Vagina (tissue), 2 donors: Measurements from ENCODE around the gene LGMN. TPM values are rescaled to one million over a fixed set of nuclear protein-coding genes. Genes with fewer than 3 reads are reported as not detected.
A peak's percentile ranks its signal among the peaks of the same experiment; 100 is the strongest.

Source experiments
- DNase-seq, 2 donors: peaks; one replicate each; pipeline ENCODE4 v3.0.0-alpha.2; 2017; ENCODE audit errors: extremely low spot score in 2 of 2
- H3K27ac ChIP-seq: fragments of 200-600 bp; sonication (generic); one replicate; pipeline ENCODE4 v1.5.1; 2019
- H3K27me3 ChIP-seq: fragments of 200-600 bp; sonication (generic); one replicate; pipeline ENCODE4 v1.5.1; 2019
- H3K36me3 ChIP-seq, 2 donors: fragments of 200-600 bp; sonication (generic); one replicate each; pipeline ENCODE4 v1.5.1; 2017 to 2019
- H3K4me1 ChIP-seq: fragments of 200-600 bp; sonication (generic); one replicate; pipeline ENCODE4 v1.5.1; 2019
- H3K4me3 ChIP-seq, 2 donors: fragments of 200-600 bp; sonication (generic); 1 replicate in 1 of 2; 2 replicates in 1 of 2; pipeline ENCODE4 v1.5.1; 2016 to 2019
- H3K9me3 ChIP-seq: fragments of 200-600 bp; sonication (generic); one replicate; pipeline ENCODE4 v1.5.1; 2019
- POLR2A ChIP-seq, 2 donors: fragments of 450-650 bp; IDR thresholded peaks; one replicate each; pipeline ENCODE4 v1.6.1; 2017; ENCODE audit warnings: antibody characterized with exemption in 2 of 2, mild to moderate bottlenecking in 2 of 2, moderate library complexity in 2 of 2
- POLR2AphosphoS5 ChIP-seq, 2 donors: sonication (generic); formaldehyde crosslinking; IDR thresholded peaks; one replicate each; pipeline ENCODE4 v1.9.0; 2017; ENCODE audit warnings: antibody characterized with exemption in 2 of 2, mild to moderate bottlenecking in 2 of 2, low read depth in 1 of 2; ENCODE audit not compliant: insufficient read depth in 1 of 2
- intact Hi-C: fragments of 100-400 bp; cut with DNase I; formaldehyde crosslinking; loops from one replicate; pipeline ENCODE4 v1.15.1; 2023
- total RNA-seq: library from RNA; depleted of rRNA; stranded (reverse); fragments of >200 nt; gene quantifications from one replicate; pipeline ENCODE4 v1.2.3, GENCODE V29; 2016
- TF ChIP-seq, protein P1 (sequence below), 3 experiments: fragments of 450-650 bp in 2 of 3; fragments of 200-600 bp in 1 of 3; sonication (generic) in 1 of 3; IDR thresholded peaks; one replicate each; pipeline ENCODE4 v1.5.1; 2017 to 2019; ENCODE audit warnings: antibody characterized with exemption in 3 of 3, mild to moderate bottlenecking in 2 of 3, moderate library complexity in 2 of 3

Gene LGMN
- total RNA-seq, 1 donor from 2014 or later = 61.6 TPM

DNA sequence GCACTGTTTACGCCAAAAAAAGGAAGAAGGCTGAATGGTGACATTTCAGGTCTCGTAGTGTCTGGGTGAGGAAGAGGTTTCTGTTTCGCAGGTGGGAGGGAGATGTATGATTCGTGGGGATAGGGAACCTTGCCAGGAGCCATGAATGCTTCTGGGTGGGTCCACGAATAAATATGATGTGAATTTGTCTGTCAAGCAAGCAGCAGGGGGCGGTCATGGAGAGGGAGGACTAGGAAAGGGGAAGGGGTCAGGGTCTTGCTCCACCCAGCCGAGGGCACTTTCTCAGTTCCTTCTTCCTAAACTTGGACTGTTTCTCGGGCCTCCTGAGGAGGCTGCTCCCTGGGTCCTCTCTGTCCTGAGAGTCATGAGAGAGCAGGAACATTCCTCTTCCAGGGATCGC lies 72.5 kb downstream of the LGMN start:
- H3K4me1 ChIP-seq = peaks cover 6% of the 10 kb centered on the region
- no peak overlapping the region for H3K27ac ChIP-seq
- DNase-seq = no peak
- intact Hi-C loops = no loop called here
- TF ChIP-seq POLR2AphosphoS5 (IDR thresholded peaks at IDR 0.05; ENCODE audit: insufficient read depth in 1 of 2, low read depth in 1 of 2) (no peak), POLR2A (IDR thresholded peaks at IDR 0.05) (no peak)
- TF ChIP-seq, protein P1, sequence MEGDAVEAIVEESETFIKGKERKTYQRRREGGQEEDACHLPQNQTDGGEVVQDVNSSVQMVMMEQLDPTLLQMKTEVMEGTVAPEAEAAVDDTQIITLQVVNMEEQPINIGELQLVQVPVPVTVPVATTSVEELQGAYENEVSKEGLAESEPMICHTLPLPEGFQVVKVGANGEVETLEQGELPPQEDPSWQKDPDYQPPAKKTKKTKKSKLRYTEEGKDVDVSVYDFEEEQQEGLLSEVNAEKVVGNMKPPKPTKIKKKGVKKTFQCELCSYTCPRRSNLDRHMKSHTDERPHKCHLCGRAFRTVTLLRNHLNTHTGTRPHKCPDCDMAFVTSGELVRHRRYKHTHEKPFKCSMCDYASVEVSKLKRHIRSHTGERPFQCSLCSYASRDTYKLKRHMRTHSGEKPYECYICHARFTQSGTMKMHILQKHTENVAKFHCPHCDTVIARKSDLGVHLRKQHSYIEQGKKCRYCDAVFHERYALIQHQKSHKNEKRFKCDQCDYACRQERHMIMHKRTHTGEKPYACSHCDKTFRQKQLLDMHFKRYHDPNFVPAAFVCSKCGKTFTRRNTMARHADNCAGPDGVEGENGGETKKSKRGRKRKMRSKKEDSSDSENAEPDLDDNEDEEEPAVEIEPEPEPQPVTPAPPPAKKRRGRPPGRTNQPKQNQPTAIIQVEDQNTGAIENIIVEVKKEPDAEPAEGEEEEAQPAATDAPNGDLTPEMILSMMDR (IDR thresholded peaks at IDR 0.05) = no peak
- H3K9me3 ChIP-seq = no peaks in the 10 kb centered on the region
- H3K36me3 ChIP-seq = peaks cover 0 to 9% of the 10 kb centered on the region in 2 donors
- no peaks in the 10 kb centered on the region for H3K27me3 ChIP-seq
- no peak overlapping the region for H3K4me3 ChIP-seq

DNA sequence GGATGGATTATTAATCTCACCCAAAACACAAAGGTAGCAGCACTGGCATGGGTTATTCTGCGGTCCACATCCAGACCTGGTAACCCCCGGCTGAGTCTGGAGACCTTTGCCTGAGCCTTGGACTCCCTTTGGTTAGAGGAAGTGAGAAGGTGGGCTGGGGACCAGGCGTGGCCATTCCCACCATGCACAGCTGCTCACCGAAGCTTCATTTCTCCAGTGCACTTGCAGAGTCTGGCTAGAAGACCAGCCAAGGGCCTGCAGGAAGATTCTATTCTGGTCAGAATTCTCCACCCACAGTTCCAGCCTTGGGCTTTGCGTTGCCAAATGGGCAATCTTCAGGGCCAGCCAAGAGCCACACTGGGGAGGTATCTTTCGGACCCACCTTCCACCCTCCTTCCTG lies 73.0 kb downstream of the LGMN start:
- no peak for DNase-seq
- peaks cover 3% of the 10 kb centered on the region for H3K4me1 ChIP-seq
- H3K27me3 ChIP-seq = no peaks in the 10 kb centered on the region
- TF ChIP-seq, protein P1 (IDR thresholded peaks at IDR 0.05) = no peak
- TF ChIP-seq POLR2AphosphoS5 (IDR thresholded peaks at IDR 0.05; ENCODE audit: insufficient read depth in 1 of 2, low read depth in 1 of 2) (no peak), POLR2A (IDR thresholded peaks at IDR 0.05) (no peak)
- no peaks in the 10 kb centered on the region for H3K9me3 ChIP-seq
- peaks cover 0 to 9% of the 10 kb centered on the region in 2 donors for H3K36me3 ChIP-seq
- intact Hi-C loops = no loop called here
- H3K4me3 ChIP-seq = no peak overlapping the region
- H3K27ac ChIP-seq = no peak overlapping the region

DNA sequence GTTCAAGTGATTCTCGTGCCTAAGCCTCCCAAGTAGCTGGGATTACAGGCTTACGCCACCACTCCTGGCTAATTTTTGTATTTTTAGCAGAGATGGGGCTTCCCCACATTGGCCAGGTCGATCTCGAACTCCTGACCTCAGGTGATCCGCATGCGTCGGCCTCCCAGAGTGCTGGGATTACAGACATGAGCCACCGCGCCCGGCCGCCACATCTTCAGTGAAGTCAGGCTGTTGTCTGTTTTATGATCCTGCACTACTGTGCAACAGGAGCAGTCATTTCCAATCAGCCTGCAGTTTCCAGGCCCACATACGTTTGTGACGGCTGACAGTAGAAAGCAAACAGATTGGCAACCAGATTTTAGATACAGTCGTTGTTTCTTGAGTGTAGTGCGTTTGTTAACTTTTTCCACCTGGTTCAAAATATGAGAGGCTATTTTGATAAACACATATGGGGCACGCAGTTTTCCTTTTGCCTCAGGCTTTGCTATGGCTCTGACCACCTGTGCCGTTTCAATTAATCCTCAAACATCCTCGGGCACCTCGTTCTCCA lies 74.8 kb downstream of the LGMN start:
- H3K4me3 ChIP-seq = no peak overlapping the region
- TF ChIP-seq, protein P1 (IDR thresholded peaks at IDR 0.05) = no peak
- no peak for TF ChIP-seq POLR2A (IDR thresholded peaks at IDR 0.05)
- TF ChIP-seq POLR2AphosphoS5 (IDR thresholded peaks at IDR 0.05; ENCODE audit: insufficient read depth in 1 of 2, low read depth in 1 of 2) = no peak
- peaks cover 11% of the 10 kb centered on the region for H3K4me1 ChIP-seq
- no peak overlapping the region for H3K27ac ChIP-seq
- intact Hi-C loops = no loop called here
- H3K27me3 ChIP-seq = no peaks in the 10 kb centered on the region
- H3K36me3 ChIP-seq = peaks cover 0 to 9% of the 10 kb centered on the region in 2 donors
- DNase-seq = no peak
- no peaks in the 10 kb centered on the region for H3K9me3 ChIP-seq

- no peak overlapping the region for H3K4me3 ChIP-seq
- no peaks in the 10 kb centered on the region for H3K9me3 ChIP-seq
- intact Hi-C loops = no loop called here
- H3K27me3 ChIP-seq = no peaks in the 10 kb centered on the region
- peaks cover 11% of the 10 kb centered on the region for H3K4me1 ChIP-seq
- no peak for DNase-seq
- no peaks in the 10 kb centered on the region for H3K36me3 ChIP-seq
- H3K27ac ChIP-seq = peak overlapping the region; percentile 17
- TF ChIP-seq POLR2A (IDR thresholded peaks at IDR 0.05) (no peak), POLR2AphosphoS5 (IDR thresholded peaks at IDR 0.05; ENCODE audit: insufficient read depth in 1 of 2, low read depth in 1 of 2) (no peak)
- TF ChIP-seq, protein P1 (IDR thresholded peaks at IDR 0.05) = no peak
Measured at GRCh38 chr14:92670643-92671366, 77.6 kb downstream of the LGMN start.

DNA sequence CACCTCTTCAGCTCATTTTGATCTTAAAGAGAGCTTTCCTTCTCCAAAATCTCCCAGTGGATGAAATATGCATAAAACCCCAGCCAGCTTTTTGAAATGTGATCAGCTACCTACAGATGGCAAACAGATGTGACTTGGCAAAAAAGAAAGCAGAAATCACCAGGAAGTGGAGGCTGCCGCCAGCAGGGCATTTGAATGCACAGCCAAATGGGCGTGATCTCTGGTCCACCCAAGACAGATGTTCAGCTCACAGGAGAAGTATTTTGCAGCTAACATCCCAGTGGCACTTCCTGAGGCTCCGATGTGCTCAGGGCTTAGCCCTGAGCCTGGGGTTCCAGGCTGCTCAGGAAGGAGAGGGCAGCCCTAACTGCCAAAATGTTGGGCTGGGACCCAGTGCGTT lies 78.3 kb downstream of the LGMN start:
- no peak for DNase-seq
- Histone ChIP-seq H3K4me1 (peaks cover 11% of the 10 kb centered on the region), H3K36me3 (no peaks in the 10 kb centered on the region), H3K4me3 (no peak overlapping the region), H3K9me3 (no peaks in the 10 kb centered on the region), H3K27ac (peak overlapping the region; percentile 17), H3K27me3 (no peaks in the 10 kb centered on the region)
- intact Hi-C loops = no loop called here
- TF ChIP-seq, protein P1 (IDR thresholded peaks at IDR 0.05) = no peak
- peak in 1 of 2 donors; percentile 17 for TF ChIP-seq POLR2AphosphoS5 (IDR thresholded peaks at IDR 0.05; ENCODE audit: insufficient read depth in 1 of 2, low read depth in 1 of 2)
